WTC11 (cell line): ENCODE measurements around the gene DESI2. TPM values are rescaled to one million over a fixed set of nuclear protein-coding genes. Genes with fewer than 3 reads are reported as not detected.

Source experiments
- ATAC-seq: fragments of 200-7000 bp; cut with Tn5 transposase; 2 replicates; pipeline ENCODE4 v1.10.0; 2021; ENCODE audit warnings: mild to moderate bottlenecking, moderate library complexity
- CTCF ChIA-PET: fragments of 300-600 bp; sonication (Branson Sonifier 250); formaldehyde crosslinking; loops from one replicate; lab custom pipeline; 2021; ENCODE audit warnings: antibody characterized with exemption; lab: Charles Lee
- POLR2A ChIA-PET: fragments of 350-600 bp; sonication (Branson Sonifier 250); formaldehyde crosslinking; loops from one replicate; lab custom pipeline; 2021; ENCODE audit warnings: antibody characterized with exemption; lab: Charles Lee
- DNase-seq: peaks from one replicate; pipeline ENCODE4 v3.0.0; 2021; ENCODE audit warnings: low spot score
- H3K27ac Mint-ChIP-seq: 2 replicates; pipeline ENCODE4 v1.8.0; 2021; ENCODE audit warnings: mixed read lengths
- H3K27me3 Mint-ChIP-seq: 2 replicates; pipeline ENCODE4 v1.8.0; 2021; ENCODE audit warnings: low read depth, mild to moderate bottlenecking, moderate library complexity, mixed read lengths
- H3K36me3 Mint-ChIP-seq: 2 replicates; pipeline ENCODE4 v1.8.0; 2021; ENCODE audit warnings: mixed read lengths
- H3K4me1 Mint-ChIP-seq: 2 replicates; pipeline ENCODE4 v1.8.0; 2022; ENCODE audit warnings: mixed read lengths
- H3K4me3 Mint-ChIP-seq: 2 replicates; pipeline ENCODE4 v1.8.0; 2021; ENCODE audit warnings: mild to moderate bottlenecking, moderate library complexity, mixed read lengths
- H3K9me3 Mint-ChIP-seq: 2 replicates; pipeline ENCODE4 v1.8.0; 2021; ENCODE audit warnings: mixed read lengths
- CBFB ChIP-seq: sonication (generic); formaldehyde crosslinking; IDR thresholded peaks from 2 replicates; pipeline ENCODE4 v1.8.1; 2022; ENCODE audit warnings: mild to moderate bottlenecking, low read depth, missing genetic modification reagents
- EMX1 ChIP-seq: fragments of 250-450 bp; sonication (Bioruptor Pico); IDR thresholded peaks from 2 replicates; pipeline ENCODE4 v1.8.0; 2021; ENCODE audit warnings: mild to moderate bottlenecking
- FOXK1 ChIP-seq: sonication (generic); formaldehyde crosslinking; IDR thresholded peaks from 2 replicates; pipeline ENCODE4 v1.8.0; 2022; ENCODE audit warnings: mild to moderate bottlenecking, moderate library complexity, missing genetic modification reagents
- FOXP1 ChIP-seq: sonication (generic); formaldehyde crosslinking; IDR thresholded peaks from 2 replicates; pipeline ENCODE4 v1.8.0; 2022; ENCODE audit warnings: missing genetic modification reagents, mild to moderate bottlenecking, moderate library complexity, borderline replicate concordance
- GABPB1 ChIP-seq: sonication (generic); formaldehyde crosslinking; IDR thresholded peaks from 2 replicates; pipeline ENCODE4 v1.8.1; 2023; ENCODE audit warnings: mild to moderate bottlenecking, missing genetic modification reagents
- JUN ChIP-seq: sonication (generic); formaldehyde crosslinking; IDR thresholded peaks from 2 replicates; pipeline ENCODE4 v1.8.0; 2023; ENCODE audit warnings: mild to moderate bottlenecking, missing genetic modification reagents
- MLX ChIP-seq: sonication (generic); formaldehyde crosslinking; IDR thresholded peaks from 2 replicates; pipeline ENCODE4 v1.8.1; 2023; ENCODE audit warnings: mild to moderate bottlenecking, missing genetic modification reagents, moderate library complexity
- NFATC4 ChIP-seq: fragments of 250-450 bp; sonication (Bioruptor Pico); IDR thresholded peaks from 2 replicates; pipeline ENCODE4 v1.9.0; 2021; ENCODE audit warnings: mild to moderate bottlenecking
- NFE2L1 ChIP-seq: sonication (generic); formaldehyde crosslinking; IDR thresholded peaks from 2 replicates; pipeline ENCODE4 v1.8.1; 2023; ENCODE audit warnings: missing genetic modification reagents
- NR2C2 ChIP-seq: sonication (generic); formaldehyde crosslinking; IDR thresholded peaks from 2 replicates; pipeline ENCODE4 v1.8.0; 2022; ENCODE audit warnings: mild to moderate bottlenecking, missing genetic modification reagents
- NR3C1 ChIP-seq: sonication (generic); formaldehyde crosslinking; conservative IDR thresholded peaks from 2 replicates; pipeline ENCODE4 v1.8.1; 2023; ENCODE audit warnings: low read depth, mild to moderate bottlenecking, missing genetic modification reagents
- PRDM15 ChIP-seq: sonication (generic); formaldehyde crosslinking; IDR thresholded peaks from 2 replicates; pipeline ENCODE4 v1.8.0; 2022; ENCODE audit warnings: missing genetic modification reagents
- STAT6 ChIP-seq: sonication (generic); formaldehyde crosslinking; conservative IDR thresholded peaks from 2 replicates; pipeline ENCODE4 v1.8.1; 2023; ENCODE audit warnings: mild to moderate bottlenecking, low read depth, missing genetic modification reagents, moderate library complexity
- TEAD1 ChIP-seq: sonication (generic); formaldehyde crosslinking; IDR thresholded peaks from 2 replicates; pipeline ENCODE4 v1.8.0; 2022; ENCODE audit warnings: mild to moderate bottlenecking, missing genetic modification reagents
- USF2 ChIP-seq: sonication (generic); formaldehyde crosslinking; IDR thresholded peaks from 2 replicates; pipeline ENCODE4 v1.8.1; 2023; ENCODE audit warnings: mild to moderate bottlenecking, missing genetic modification reagents, moderate library complexity
- ZNF532 ChIP-seq: fragments of 250-450 bp; sonication (Bioruptor Pico); IDR thresholded peaks from 2 replicates; pipeline ENCODE4 v1.9.0; 2021; ENCODE audit warnings: mild to moderate bottlenecking, borderline replicate concordance
- total RNA-seq: library from RNA; stranded (reverse); gene quantifications from 3 replicates; pipeline ENCODE4 v1.2.3, GENCODE V29; 2021

DESI2 gene
- total RNA-seq, 1 experiment from 2014 or later = 108 TPM

- peak; percentile 21; the same call in 1 of the 2 replicates for TF ChIP-seq USF2
- no peak for TF ChIP-seq GABPB1 (CRISPR knock-in tag)
- TF ChIP-seq MLX (CRISPR knock-in tag) = no peak
- TF ChIP-seq TEAD1 (CRISPR knock-in tag) = peak; percentile 47; the same call in 1 of the 2 replicates
- TF ChIP-seq ZNF532 = no peak
- TF ChIP-seq FOXK1 (CRISPR knock-in tag) = no peak
- no peak for TF ChIP-seq CBFB (CRISPR knock-in tag)
- TF ChIP-seq NR2C2 = no peak
- TF ChIP-seq, all 79 proteins: peak for 8
These were observed 77.4 kb downstream of the DESI2 start (continued) for GRCh38 chr1:244730153-244730933.

GRCh38 chr1:244730934-244731434 is 78.1 kb downstream of the DESI2 start:
- H3K4me3 Mint-ChIP-seq = peak overlapping the region; percentile 71
- ATAC-seq (peak; percentile 20), DNase-seq (no peak)
- H3K27ac Mint-ChIP-seq = peak overlapping the region; percentile 76; the same call in 1 of the 2 replicates
- TF ChIP-seq STAT6 (no peak), FOXP1 (CRISPR knock-in tag) (peak; percentile 64; the same call in 1 of the 2 replicates)
- TF ChIP-seq, all 79 proteins: peak for 1
- Mint-ChIP-seq H3K27me3 (peaks cover 43% of the 10 kb centered on the region), H3K4me1 (peaks cover 55% of the 10 kb centered on the region), H3K9me3 (peaks cover 12% of the 10 kb centered on the region), H3K36me3 (peaks cover 9% of the 10 kb centered on the region)
- CTCF ChIA-PET = no interaction called here
- POLR2A ChIA-PET = no interaction called here

GRCh38 chr1:244731651-244732050 is 78.7 kb downstream of the DESI2 start:
- ATAC-seq = no peak
- no peak for DNase-seq
- Mint-ChIP-seq H3K9me3 (peaks cover 14% of the 10 kb centered on the region), H3K36me3 (peaks cover 9% of the 10 kb centered on the region), H3K27me3 (peaks cover 43% of the 10 kb centered on the region), H3K27ac (no peak overlapping the region), H3K4me1 (peaks cover 59% of the 10 kb centered on the region), H3K4me3 (no peak overlapping the region)
- ChIA-PET CTCF (no interaction called here), POLR2A (interaction anchor here (0.5 kb wide), 1 partner anchor 10 kb away, joined by 5 read pairs; no protein-coding TSS in a partner anchor)
- TF ChIP-seq PRDM15 (CRISPR knock-in tag) = no peak
- no peak for TF ChIP-seq USF2
- TF ChIP-seq NFATC4 (CRISPR knock-in tag) = no peak
- TF ChIP-seq NR2C2 = no peak
- TF ChIP-seq EMX1 = no peak
- TF ChIP-seq JUN (CRISPR knock-in tag) = no peak
- TF ChIP-seq FOXK1 (CRISPR knock-in tag) = no peak
- TF ChIP-seq NFE2L1 (CRISPR knock-in tag) = no peak
- TF ChIP-seq NR3C1 (CRISPR knock-in tag) = no peak
